CD4-positive, alpha-beta T cell (primary cell): ENCODE measurements around the gene TSPAN33. TPM values are rescaled to one million over a fixed set of nuclear protein-coding genes. Genes with fewer than 3 reads are reported as not detected.

Experiments
- ATAC-seq: fragments of 200-7000 bp; cut with Tn5 transposase; one replicate; pipeline ENCODE4 v1.10.0; 2022; ENCODE audit warnings: mild to moderate bottlenecking; ENCODE audit not compliant: poor library complexity
- CTCF ChIA-PET: fragments of 350-600 bp; sonication (Branson Sonifier 250); formaldehyde crosslinking; loops from one replicate; lab custom pipeline; 2021; ENCODE audit warnings: antibody characterized with exemption, inconsistent platforms; lab: Charles Lee
- POLR2A ChIA-PET: fragments of 350-600 bp; sonication (Branson Sonifier 250); formaldehyde crosslinking; loops from one replicate; lab custom pipeline; 2021; ENCODE audit warnings: antibody characterized with exemption, inconsistent platforms; lab: Charles Lee
- DNase-seq, 14 experiments: peaks; one replicate each; pipeline ENCODE4 v3.0.0-alpha.2; 2013 to 2020; ENCODE audit warnings: mixed read lengths in 2 of 14
- H3K27ac ChIP-seq, 2 donors: one replicate each; pipeline versions ENCODE4 v1.5.1 to v1.7.0; 2013; ENCODE audit warnings: low read length in 2 of 2, low read depth in 1 of 2, mild to moderate bottlenecking in 1 of 2
- H3K27me3 ChIP-seq, 2 experiments: 1 replicate in 1 of 2; 2 replicates in 1 of 2; pipeline versions ENCODE4 v1.6.1 to v1.7.0; 2013; ENCODE audit warnings: low read length in 2 of 2, control low read depth in 1 of 2, mild to moderate bottlenecking in 1 of 2, moderate library complexity in 1 of 2; ENCODE audit not compliant: insufficient read depth in 2 of 2, control insufficient read depth in 1 of 2
- H3K36me3 ChIP-seq: one replicate; pipeline ENCODE4 v1.6.1; 2013; ENCODE audit warnings: low read length, control low read depth; ENCODE audit not compliant: insufficient read depth
- H3K4me1 ChIP-seq: one replicate; pipeline ENCODE4 v1.6.1; 2013; ENCODE audit warnings: low read length, control low read depth; ENCODE audit not compliant: insufficient read depth
- H3K4me3 ChIP-seq: one replicate; pipeline ENCODE4 v1.5.1; 2013; ENCODE audit warnings: mild to moderate bottlenecking, low read length, moderate library complexity
- H3K9me3 ChIP-seq, 2 experiments: 1 replicate in 1 of 2; 2 replicates in 1 of 2; pipeline versions ENCODE4 v1.6.1 to v1.7.0; 2013; ENCODE audit warnings: low read length in 2 of 2, mild to moderate bottlenecking in 2 of 2, control low read depth in 1 of 2, moderate library complexity in 1 of 2; ENCODE audit not compliant: control insufficient read depth in 1 of 2, insufficient read depth in 1 of 2
- H3K27ac Mint-ChIP-seq: one replicate; pipeline ENCODE4 v1.8.0; 2020; ENCODE audit warnings: mixed read lengths
- H3K27me3 Mint-ChIP-seq: one replicate; pipeline ENCODE4 v1.8.0; 2021; ENCODE audit warnings: mixed read lengths
- H3K36me3 Mint-ChIP-seq: one replicate; pipeline ENCODE4 v1.8.0; 2021; ENCODE audit warnings: low read depth, mixed read lengths
- H3K4me1 Mint-ChIP-seq: one replicate; pipeline ENCODE4 v1.8.0; 2021; ENCODE audit warnings: low read depth, mixed read lengths
- H3K4me3 Mint-ChIP-seq: one replicate; pipeline ENCODE4 v1.8.0; 2020; ENCODE audit warnings: mild to moderate bottlenecking, mixed read lengths
- H3K9me3 Mint-ChIP-seq: one replicate; pipeline ENCODE4 v1.8.0; 2020; ENCODE audit warnings: mixed read lengths
- CTCF ChIP-seq: fragments of 200-600 bp; IDR thresholded peaks from one replicate; pipeline ENCODE4 v1.8.0; 2022; ENCODE audit warnings: antibody characterized with exemption, mild to moderate bottlenecking
- intact Hi-C, 2 experiments: fragments of 100-400 bp; cut with DNase I in 1 of 2; cut with micrococcal nuclease in 1 of 2; formaldehyde crosslinking; loops; one replicate each; pipeline versions ENCODE4 v1.15.1 to v1.9.0; 2023 to 2025; cut with DNase I, micrococcal nuclease
- total RNA-seq, 174 experiments: library from RNA in 2 of 174; stranded (reverse) in 2 of 174; gene quantifications; one replicate each; pipeline ENCODE4 v1.2.3 and lab custom pipeline; 2021 to 2026

The TSPAN33 gene
- total RNA-seq, 2 experiments from 2014 or later, result 3.6 to 4.1 TPM

- Histone ChIP-seq H3K4me3 (peak overlapping the region; percentile 14), H3K27ac (no peak overlapping the region), H3K4me1 (peaks cover 13% of the 10 kb centered on the region), H3K27me3 (peaks cover 25 to 43% of the 10 kb centered on the region in 2 experiments), H3K36me3 (no peaks in the 10 kb centered on the region), H3K9me3 (no peaks in the 10 kb centered on the region)
- CTCF ChIA-PET, result no interaction called here
- peaks cover 12% of the 10 kb centered on the region for H3K4me1 Mint-ChIP-seq
- peaks cover 71% of the 10 kb centered on the region for H3K27me3 Mint-ChIP-seq
- no peaks in the 10 kb centered on the region for H3K9me3 Mint-ChIP-seq
- intact Hi-C loops, result no loop called here
- ATAC-seq (no peak), DNase-seq (no peak)
- TF ChIP-seq CTCF, result no peak
- H3K36me3 Mint-ChIP-seq, result no peaks in the 10 kb centered on the region
- peak overlapping the region; percentile 58 for H3K4me3 Mint-ChIP-seq
- POLR2A ChIA-PET, result interaction anchor here (0.6 to 1.7 kb wide), 2 partner anchors 20 to 23 kb away, joined by 3 to 4 read pairs; no protein-coding TSS in a partner anchor
- H3K27ac Mint-ChIP-seq, result no peak overlapping the region
Observed at GRCh38 chr7:129189661-129190310, 45.3 kb downstream of the TSPAN33 start.

- Mint-ChIP-seq H3K4me3 (peak overlapping the region; percentile 34), H3K9me3 (no peaks in the 10 kb centered on the region), H3K4me1 (peaks cover 12% of the 10 kb centered on the region), H3K27me3 (peaks cover 59% of the 10 kb centered on the region), H3K36me3 (no peaks in the 10 kb centered on the region), H3K27ac (no peak overlapping the region)
- POLR2A ChIA-PET, result no interaction called here
- no peak overlapping the region for H3K27ac ChIP-seq
- CTCF ChIA-PET, result no interaction called here
- TF ChIP-seq CTCF, result no peak
- peaks cover 24 to 43% of the 10 kb centered on the region in 2 experiments for H3K27me3 ChIP-seq
- H3K9me3 ChIP-seq, result no peaks in the 10 kb centered on the region
- no peak for ATAC-seq
- DNase-seq, result no peak
- no peak overlapping the region for H3K4me3 ChIP-seq
- H3K4me1 ChIP-seq, result peaks cover 13% of the 10 kb centered on the region
- H3K36me3 ChIP-seq, result no peaks in the 10 kb centered on the region
- intact Hi-C loops, result no loop called here
Observed at GRCh38 chr7:129191272-129191671, 46.8 kb downstream of the TSPAN33 start.

GRCh38 chr7:129193892-129194291, 49.4 kb downstream of the TSPAN33 start:
- Histone ChIP-seq H3K4me3 (no peak overlapping the region), H3K4me1 (peaks cover 6% of the 10 kb centered on the region), H3K9me3 (no peaks in the 10 kb centered on the region), H3K27me3 (peaks cover 12 to 36% of the 10 kb centered on the region in 2 experiments), H3K27ac (no peak overlapping the region), H3K36me3 (no peaks in the 10 kb centered on the region)
- CTCF ChIA-PET, result no interaction called here
- H3K4me3 Mint-ChIP-seq, result no peak overlapping the region
- peaks cover 7% of the 10 kb centered on the region for H3K4me1 Mint-ChIP-seq
- ATAC-seq, result no peak
- no peak overlapping the region for H3K27ac Mint-ChIP-seq
- H3K9me3 Mint-ChIP-seq, result no peaks in the 10 kb centered on the region
- H3K27me3 Mint-ChIP-seq, result peaks cover 45% of the 10 kb centered on the region
- DNase-seq, result no peak
- POLR2A ChIA-PET, result no interaction called here
- TF ChIP-seq CTCF, result no peak
- intact Hi-C loops, result no loop called here
- no peaks in the 10 kb centered on the region for H3K36me3 Mint-ChIP-seq
